Brain microvascular endothelial cell (primary cell): ENCODE results near the gene ZNF519.

Experiments
- DNase-seq: peaks from one replicate; pipeline ENCODE4 v3.0.0-alpha.2; 2020
- H3K27ac ChIP-seq: fragments of 250-450 bp; sonication (Bioruptor Pico); 2 replicates; pipeline ENCODE4 v1.5.1; 2020; ENCODE audit warnings: mild to moderate bottlenecking, moderate library complexity
- H3K27me3 ChIP-seq: fragments of 250-450 bp; sonication (Bioruptor Pico); replicated peaks from 2 replicates; pipeline ENCODE4 v1.5.1; 2020; ENCODE audit warnings: mild to moderate bottlenecking
- H3K36me3 ChIP-seq: fragments of 250-450 bp; sonication (Bioruptor Pico); replicated peaks from 2 replicates; pipeline ENCODE4 v1.5.1; 2020; ENCODE audit warnings: mild to moderate bottlenecking
- H3K4me3 ChIP-seq: 2 replicates; pipeline ENCODE4 v1.5.1; 2011; ENCODE audit warnings: low read depth, mild to moderate bottlenecking, control low read depth, low read length, moderate library complexity
- CTCF ChIP-seq: IDR thresholded peaks from 2 replicates; pipeline ENCODE4 v1.5.1; 2011; ENCODE audit warnings: low read depth, mild to moderate bottlenecking, moderate library complexity, low read length, control low read depth, inconsistent platforms; ENCODE audit errors: missing control alignments
- in situ Hi-C: cut with HindIII; loops from 2 replicates; pipeline ENCODE4 v1.10.0; 2017; ENCODE audit warnings: low sequenced_read_pairs, low pct_ligation_motif_present

The ZNF519 gene

GRCh38 chr18:14100503-14101286, 31.5 kb downstream of the ZNF519 start:
- no peak for TF ChIP-seq CTCF
- H3K4me3 ChIP-seq, result no peak overlapping the region
- H3K27me3 ChIP-seq, result no peaks in the 10 kb centered on the region
- no peaks in the 10 kb centered on the region for H3K36me3 ChIP-seq
- no peak overlapping the region for H3K27ac ChIP-seq
- no peak for DNase-seq
- in situ Hi-C loops, result no loop called here

- no peak overlapping the region for H3K27ac ChIP-seq
- DNase-seq, result no peak
- H3K36me3 ChIP-seq, result no peaks in the 10 kb centered on the region
- in situ Hi-C loops, result no loop called here
- TF ChIP-seq CTCF, result no peak
- no peak overlapping the region for H3K4me3 ChIP-seq
- H3K27me3 ChIP-seq, result no peaks in the 10 kb centered on the region
These were observed 33.8 kb downstream of the ZNF519 start for GRCh38 chr18:14098428-14098827.

- TF ChIP-seq CTCF, result no peak
- H3K27ac ChIP-seq, result no peak overlapping the region
- in situ Hi-C loops, result no loop called here
These were observed 34.5 kb downstream of the ZNF519 start for GRCh38 chr18:14097761-14098160.

GRCh38 chr18:14093307-14093915, 38.8 kb downstream of the ZNF519 start:
- no peaks in the 10 kb centered on the region for H3K27me3 ChIP-seq

More at GRCh38 chr18:14097761-14098160, 34.5 kb downstream of the ZNF519 start:
- DNase-seq, result no peak
- Histone ChIP-seq H3K4me3 (no peak overlapping the region), H3K36me3 (no peaks in the 10 kb centered on the region), H3K27me3 (no peaks in the 10 kb centered on the region)

GRCh38 chr18:14092625-14093306, 39.5 kb downstream of the ZNF519 start:
- no peak for DNase-seq
- no peaks in the 10 kb centered on the region for H3K27me3 ChIP-seq
- H3K27ac ChIP-seq, result no peak overlapping the region
- H3K4me3 ChIP-seq, result no peak overlapping the region
- no peak for TF ChIP-seq CTCF
- H3K36me3 ChIP-seq, result no peaks in the 10 kb centered on the region
- in situ Hi-C loops, result no loop called here

More at GRCh38 chr18:14093307-14093915, 38.8 kb downstream of the ZNF519 start:
- no peaks in the 10 kb centered on the region for H3K36me3 ChIP-seq
- no peak overlapping the region for H3K4me3 ChIP-seq
- no peak for TF ChIP-seq CTCF
- DNase-seq, result no peak
- in situ Hi-C loops, result no loop called here
- H3K27ac ChIP-seq, result no peak overlapping the region
